Left ventricle myocardium inferior (tissue), 1 donor: ENCODE results near the gene YPEL2. TPM values are rescaled to one million over a fixed set of nuclear protein-coding genes. Genes with fewer than 3 reads are reported as not detected.

ENCODE experiments used
- DNase-seq: peaks from one replicate; pipeline ENCODE4 v3.0.0-alpha.2; 2020
- H3K27ac ChIP-seq: fragments of 200-600 bp; replicated peaks from 2 replicates; pipeline ENCODE4 v1.8.0; 2021
- H3K27me3 ChIP-seq: fragments of 200-600 bp; 2 replicates; pipeline ENCODE4 v1.8.0; 2021; ENCODE audit warnings: low read depth
- H3K36me3 ChIP-seq: fragments of 200-600 bp; 2 replicates; pipeline ENCODE4 v1.8.0; 2021
- H3K4me1 ChIP-seq: fragments of 200-600 bp; 2 replicates; pipeline ENCODE4 v1.8.0; 2021
- H3K4me3 ChIP-seq: fragments of 200-600 bp; 2 replicates; pipeline ENCODE4 v1.8.0; 2021; ENCODE audit warnings: mild to moderate bottlenecking, moderate library complexity
- H3K9me3 ChIP-seq: fragments of 200-600 bp; replicated peaks from 2 replicates; pipeline ENCODE4 v1.8.0; 2021
- CTCF ChIP-seq: fragments of 200-600 bp; IDR thresholded peaks from 2 replicates; pipeline ENCODE4 v1.8.0; 2021; ENCODE audit warnings: antibody characterized with exemption, mild to moderate bottlenecking, borderline replicate concordance
- intact Hi-C: fragments of 100-400 bp; cut with micrococcal nuclease; formaldehyde crosslinking; loops from one replicate; pipeline ENCODE4 v1.11.0; 2022
- total RNA-seq: library from RNA; stranded (reverse); fragmentation: NEBNext Ultra II Directional; extraction: Animal tissue kit (Norgen Biotek cat#: 25700); gene quantifications from one replicate; pipeline ENCODE4 v1.2.1, GENCODE V29; 2021
- donor health status: DM: no; HTN: yes; CAD: no; lungs with severe emphysema.

The YPEL2 gene
- total RNA-seq, 1 donor from 2014 or later, result 36.3 TPM

- Histone ChIP-seq H3K27me3 (no peaks in the 10 kb centered on the region), H3K36me3 (no peaks in the 10 kb centered on the region), H3K27ac (peak overlapping the region; percentile 77), H3K4me3 (no peak overlapping the region), H3K4me1 (peaks cover 65% of the 10 kb centered on the region), H3K9me3 (peaks cover 2% of the 10 kb centered on the region)
- DNase-seq, result no peak
- intact Hi-C loops, result no loop called here
- no peak for TF ChIP-seq CTCF
These were observed 106.4 kb downstream of the YPEL2 start for GRCh38 chr17:59437791-59438281.

- no peak for TF ChIP-seq CTCF
- no peak for DNase-seq
- peaks cover 65% of the 10 kb centered on the region for H3K4me1 ChIP-seq
- H3K27ac ChIP-seq, result peak overlapping the region; percentile 77
- no peak overlapping the region for H3K4me3 ChIP-seq
- no peaks in the 10 kb centered on the region for H3K36me3 ChIP-seq
- no peaks in the 10 kb centered on the region for H3K27me3 ChIP-seq
- intact Hi-C loops, result no loop called here
- no peaks in the 10 kb centered on the region for H3K9me3 ChIP-seq
These were observed 107.8 kb downstream of the YPEL2 start for GRCh38 chr17:59439262-59439661.

GRCh38 chr17:59439741-59440211 lies 108.3 kb downstream of the YPEL2 start:
- DNase-seq, result no peak
- no peaks in the 10 kb centered on the region for H3K36me3 ChIP-seq
- intact Hi-C loops, result loop anchor here (5.0 kb wide), 2 partner anchors 112 to 127 kb away; no protein-coding TSS in a partner anchor
- H3K27ac ChIP-seq, result peak overlapping the region; percentile 77
- H3K9me3 ChIP-seq, result no peaks in the 10 kb centered on the region
- H3K27me3 ChIP-seq, result no peaks in the 10 kb centered on the region
- H3K4me1 ChIP-seq, result peaks cover 63% of the 10 kb centered on the region
- no peak for TF ChIP-seq CTCF
- no peak overlapping the region for H3K4me3 ChIP-seq

- intact Hi-C loops, result loop anchor here (5.0 kb wide), 2 partner anchors 114 to 129 kb away; no protein-coding TSS in a partner anchor
- H3K9me3 ChIP-seq, result no peaks in the 10 kb centered on the region
- H3K4me1 ChIP-seq, result peaks cover 51% of the 10 kb centered on the region
- H3K27ac ChIP-seq, result peak overlapping the region; percentile 77
- no peaks in the 10 kb centered on the region for H3K27me3 ChIP-seq
- peak; percentile 88 for TF ChIP-seq CTCF
- peak; percentile 86 for DNase-seq
- H3K36me3 ChIP-seq, result no peaks in the 10 kb centered on the region
- peak overlapping the region; percentile 22 for H3K4me3 ChIP-seq
These were observed 109.5 kb downstream of the YPEL2 start for GRCh38 chr17:59440757-59441463.

GRCh38 chr17:59441464-59442096 lies 110.1 kb downstream of the YPEL2 start:
- DNase-seq, result no peak
- TF ChIP-seq CTCF, result no peak
- Histone ChIP-seq H3K9me3 (no peaks in the 10 kb centered on the region), H3K36me3 (no peaks in the 10 kb centered on the region), H3K4me1 (peaks cover 49% of the 10 kb centered on the region), H3K4me3 (no peak overlapping the region), H3K27me3 (no peaks in the 10 kb centered on the region), H3K27ac (peak overlapping the region; percentile 77)
- intact Hi-C loops, result loop anchor here (5.0 kb wide), 2 partner anchors 114 to 129 kb away; no protein-coding TSS in a partner anchor
